SK-N-SH (cell line): ENCODE results near the gene BIRC7. TPM values are rescaled to one million over a fixed set of nuclear protein-coding genes. Genes with fewer than 3 reads are reported as not detected.

Experiments
- CTCF ChIA-PET: fragments of 300-600, 350-600 bp; formaldehyde crosslinking; extraction: SDS; loops from one replicate; lab custom pipeline; 2021; lab: Yijun Ruan, JAX
- POLR2A ChIA-PET: fragments of 350-600 bp; sonication (Branson Sonifier 250); formaldehyde crosslinking; extraction: SDS; loops from one replicate; lab custom pipeline; 2020; ENCODE audit warnings: antibody characterized with exemption, inconsistent platforms; lab: Yijun Ruan, JAX
- DNase-seq: peaks from one replicate; pipeline ENCODE4 v3.0.0; 2012
- H2AFZ ChIP-seq: fragments of 200-600 bp; sonication (generic); 2 replicates; pipeline ENCODE4 v1.8.1; 2016; ENCODE audit warnings: antibody characterized with exemption, mild to moderate bottlenecking, low read depth
- H3F3A ChIP-seq: fragments of 200-600 bp; sonication (generic); replicated peaks from 2 replicates; pipeline ENCODE3; 2016; ENCODE audit warnings: antibody characterized with exemption, mild to moderate bottlenecking; ENCODE audit not compliant: insufficient read depth
- H3K27ac ChIP-seq, 2 experiments: fragments of 200-500 bp in 1 of 2; fragments of 200-600 bp in 1 of 2; sonication (Bioruptor generic) in 1 of 2; sonication (generic), shearing (Covaris generic) in 1 of 2; 2 replicates each; pipeline versions ENCODE4 v1.5.1 to v1.6.1; 2014 to 2016; ENCODE audit warnings: low read depth in 2 of 2, inconsistent platforms in 1 of 2, low read length in 1 of 2, mild to moderate bottlenecking in 1 of 2, mixed read lengths in 1 of 2
- H3K27me3 ChIP-seq: fragments of 200-600 bp; sonication (generic), shearing (Covaris generic); 2 replicates; pipeline ENCODE4 v1.6.1; 2016; ENCODE audit warnings: mixed run types; ENCODE audit not compliant: insufficient read depth
- H3K36me3 ChIP-seq, 2 experiments: fragments of 200-500 bp in 1 of 2; fragments of 200-600 bp in 1 of 2; sonication (Bioruptor generic) in 1 of 2; sonication (generic) in 1 of 2; replicated peaks in 1 of 2; 2 replicates each; pipeline versions ENCODE3 to v1.5.1; 2014 to 2016; ENCODE audit warnings: low read length in 1 of 2, mild to moderate bottlenecking in 1 of 2; ENCODE audit not compliant: insufficient read depth in 2 of 2, control insufficient read depth in 1 of 2
- H3K4me1 ChIP-seq, 2 experiments: fragments of 200-500 bp in 1 of 2; fragments of 200-600 bp in 1 of 2; sonication (Bioruptor generic) in 1 of 2; sonication (generic), shearing (Covaris generic) in 1 of 2; 2 replicates each; pipeline versions ENCODE4 v1.5.1 to v1.6.1; 2014 to 2016; ENCODE audit warnings: low read depth in 1 of 2, low read length in 1 of 2, mixed run types in 1 of 2; ENCODE audit not compliant: insufficient read depth in 2 of 2, control insufficient read depth in 1 of 2
- H3K4me2 ChIP-seq: fragments of 200-600 bp; sonication (generic), shearing (Covaris generic); 2 replicates; pipeline ENCODE4 v1.6.1; 2017; ENCODE audit warnings: mixed run types
- H3K4me3 ChIP-seq, 2 experiments: fragments of 200-500 bp in 1 of 2; fragments of 200-600 bp in 1 of 2; sonication (Bioruptor generic) in 1 of 2; sonication (generic), shearing (Covaris generic) in 1 of 2; 2 replicates each; pipeline versions ENCODE4 v1.5.1 to v1.8.1; 2014 to 2016; ENCODE audit warnings: low read depth in 2 of 2, inconsistent platforms in 1 of 2, low read length in 1 of 2, mild to moderate bottlenecking in 1 of 2, mixed read lengths in 1 of 2, moderate library complexity in 1 of 2
- H3K79me2 ChIP-seq: fragments of 200-600 bp; sonication (generic); 2 replicates; pipeline ENCODE4 v1.8.1; 2017; ENCODE audit warnings: mild to moderate bottlenecking; ENCODE audit not compliant: insufficient read depth
- H3K9ac ChIP-seq: fragments of 200-600 bp; sonication (generic); 2 replicates; pipeline ENCODE4 v1.6.1; 2017; ENCODE audit warnings: mixed run types
- H3K9me2 ChIP-seq: fragments of 200-600 bp; sonication (generic); 2 replicates; pipeline ENCODE4 v1.6.1; 2017; ENCODE audit warnings: mixed run types
- H3K9me3 ChIP-seq: fragments of 200-600 bp; sonication (generic); 2 replicates; pipeline ENCODE4 v1.6.1; 2017; ENCODE audit warnings: mixed run types, mild to moderate bottlenecking, moderate library complexity
- H4K20me1 ChIP-seq: fragments of 200-600 bp; sonication (generic); 2 replicates; pipeline ENCODE4 v1.6.1; 2017; ENCODE audit warnings: mild to moderate bottlenecking, mixed run types; ENCODE audit not compliant: insufficient read depth
- CHD2 ChIP-seq: fragments of 150-350 bp; IDR thresholded peaks from 2 replicates; pipeline ENCODE4 v1.6.1; 2018; ENCODE audit warnings: low read length; ENCODE audit not compliant: partially characterized antibody
- CTCF ChIP-seq: fragments of 200-600 bp; sonication (generic); IDR thresholded peaks from 2 replicates; pipeline ENCODE4 v1.6.1; 2017; ENCODE audit warnings: antibody characterized with exemption, mild to moderate bottlenecking, moderate library complexity
- EZH2phosphoT487 ChIP-seq: fragments of 200-600 bp; sonication (generic); IDR thresholded peaks from 2 replicates; pipeline ENCODE4 v1.6.1; 2017; ENCODE audit warnings: low read depth, mixed run types, mild to moderate bottlenecking, antibody characterized with exemption, moderate library complexity, borderline replicate concordance
- POLR2AphosphoS5 ChIP-seq: IDR thresholded peaks from 2 replicates; pipeline ENCODE4 v1.6.1; 2012; ENCODE audit warnings: low read depth, low read length
- RAD21 ChIP-seq: IDR thresholded peaks from 2 replicates; pipeline ENCODE4 v1.6.1; 2012; ENCODE audit warnings: mild to moderate bottlenecking, low read length
- SIN3A ChIP-seq: IDR thresholded peaks from 2 replicates; pipeline ENCODE4 v1.6.1; 2012; ENCODE audit warnings: low read depth, mild to moderate bottlenecking, low read length, moderate library complexity, borderline replicate concordance
- TAF1 ChIP-seq: IDR thresholded peaks from 2 replicates; pipeline ENCODE4 v1.6.1; 2012; ENCODE audit warnings: low read depth, mild to moderate bottlenecking, low read length, moderate library complexity, borderline replicate concordance
- WGBS: methylation state at CpG from one replicate; pipeline ENCODE4 v1.1.6; 2017; ENCODE audit warnings: low lambda C conversion rate; 5-methylcytosine and 5-hydroxymethylcytosine counted together
- polyA plus RNA-seq, 3 experiments: library from polyadenylated mRNA; depleted of rRNA; stranded (reverse); fragments of >200 nt; gene quantifications; 2 replicates each; pipeline ENCODE4 v1.2.3, GENCODE V29; 2012

The BIRC7 gene
- polyA plus RNA-seq, 1 of the 3 experiments (the other 2 are of a cell fraction): not detected

- Histone ChIP-seq H3K27ac (no peak overlapping the region), H4K20me1 (no peaks in the 10 kb centered on the region), H3K9me2 (no peaks in the 10 kb centered on the region), H3K79me2 (no peaks in the 10 kb centered on the region), H3K27me3 (peaks cover 34% of the 10 kb centered on the region), H3K36me3 (no peaks in the 10 kb centered on the region), H2AFZ (no peak overlapping the region), H3K9me3 (no peaks in the 10 kb centered on the region), H3F3A (no peaks in the 10 kb centered on the region), H3K4me3 (no peak overlapping the region), H3K4me1 (peaks cover 0 to 5% of the 10 kb centered on the region in 2 experiments; a peak in 1 of 4 replicates), H3K4me2 (no peak overlapping the region), H3K9ac (no peak overlapping the region)
- ChIA-PET POLR2A (no interaction called here), CTCF (interaction anchor here (0.6 to 5.8 kb wide), 8 partner anchors 9 to 198 kb away, joined by 3 to 74 read pairs (median 4); partner anchors contain the start of gene BIRC7)
- TF ChIP-seq POLR2AphosphoS5 (no peak), RAD21 (no peak)
- WGBS: 37% methylated on average over 7 of the region's 56 CpGs
- DNase-seq: no peak
Observed at GRCh38 chr20:63254606-63255384, 19.1 kb downstream of the BIRC7 start.

GRCh38 chr20:63255931-63256704, 20.4 kb downstream of the BIRC7 start:
- H3K4me3 ChIP-seq: no peak overlapping the region
- H3K9me3 ChIP-seq: no peaks in the 10 kb centered on the region
- H3K4me1 ChIP-seq: peaks cover 0 to 5% of the 10 kb centered on the region in 2 experiments; a peak in 1 of 4 replicates
- H3K9ac ChIP-seq: no peak overlapping the region
- POLR2A ChIA-PET: no interaction called here
- 75% methylated on average over 22 of the region's 31 CpGs for WGBS
- H4K20me1 ChIP-seq: no peaks in the 10 kb centered on the region
- H3F3A ChIP-seq: no peaks in the 10 kb centered on the region
- H3K79me2 ChIP-seq: no peaks in the 10 kb centered on the region
- H3K4me2 ChIP-seq: no peak overlapping the region
- no peak for TF ChIP-seq CTCF
- no peak for TF ChIP-seq TAF1
- no peak for TF ChIP-seq CHD2
- no peak for TF ChIP-seq EZH2phosphoT487
- TF ChIP-seq SIN3A: no peak
- H2AFZ ChIP-seq: no peak overlapping the region
- peaks cover 36% of the 10 kb centered on the region for H3K27me3 ChIP-seq
- H3K9me2 ChIP-seq: no peaks in the 10 kb centered on the region
- no peak for DNase-seq
- CTCF ChIA-PET: interaction anchor here (0.9 to 5.8 kb wide), 4 partner anchors 9 to 126 kb away, joined by 3 to 74 read pairs (median 4); no protein-coding TSS in a partner anchor
- H3K36me3 ChIP-seq: no peaks in the 10 kb centered on the region
- no peak overlapping the region for H3K27ac ChIP-seq
